ENCODE data around the gene LYAR.
A peak's percentile ranks its signal among the peaks of the same experiment; 100 is the strongest.

LYAR gene

GRCh38 chr4:4327652-4328121, 37.7 kb upstream of the LYAR start:
- Histone ChIP-seq H3K9ac (ENCODE audit: low read depth, low read length) (no peak overlapping the region), H3K36me3 (ENCODE audit: insufficient read depth, low read length) (no peaks in the 10 kb centered on the region), H3K27ac (ENCODE audit: low read depth, low read length) (no peak overlapping the region), H3K9me3 (ENCODE audit: insufficient read depth, low read depth, low read length) (no peaks in the 10 kb centered on the region), H3K4me3 (ENCODE audit: low read length) (peak overlapping the region; percentile 15; the same call in 1 of the 2 replicates), H3K27me3 (ENCODE audit: insufficient read depth, low read length) (no peaks in the 10 kb centered on the region), H3K4me1 (ENCODE audit: insufficient read depth, low read length) (peaks cover 6% of the 10 kb centered on the region; the same call in 1 of the 2 replicates)
- WGBS: 33% methylated on average over 22 of the region's 22 CpGs

GRCh38 chr4:4326166-4326565, 36.2 kb upstream of the LYAR start:
- 93% methylated on average over 4 of the region's 4 CpGs for WGBS
- Histone ChIP-seq H3K27me3 (ENCODE audit: insufficient read depth, low read length) (no peaks in the 10 kb centered on the region), H3K27ac (ENCODE audit: low read depth, low read length) (no peak overlapping the region), H3K9ac (ENCODE audit: low read depth, low read length) (no peak overlapping the region), H3K9me3 (ENCODE audit: insufficient read depth, low read depth, low read length) (no peaks in the 10 kb centered on the region), H3K4me3 (ENCODE audit: low read length) (no peak overlapping the region), H3K36me3 (ENCODE audit: insufficient read depth, low read length) (peaks cover 10% of the 10 kb centered on the region), H3K4me1 (ENCODE audit: insufficient read depth, low read length) (peaks cover 6% of the 10 kb centered on the region; the same call in 1 of the 2 replicates)

- WGBS: 95% methylated on average over 5 of the region's 5 CpGs
- Histone ChIP-seq H3K27ac (ENCODE audit: low read depth, low read length) (no peak overlapping the region), H3K9me3 (ENCODE audit: insufficient read depth, low read depth, low read length) (no peaks in the 10 kb centered on the region), H3K36me3 (ENCODE audit: insufficient read depth, low read length) (peaks cover 18% of the 10 kb centered on the region), H3K4me3 (ENCODE audit: low read length) (no peak overlapping the region), H3K27me3 (ENCODE audit: insufficient read depth, low read length) (no peaks in the 10 kb centered on the region), H3K4me1 (ENCODE audit: insufficient read depth, low read length) (peaks cover 6% of the 10 kb centered on the region; the same call in 1 of the 2 replicates), H3K9ac (ENCODE audit: low read depth, low read length) (no peak overlapping the region)
These were observed 35.4 kb upstream of the LYAR start for GRCh38 chr4:4325321-4325720.

DNA sequence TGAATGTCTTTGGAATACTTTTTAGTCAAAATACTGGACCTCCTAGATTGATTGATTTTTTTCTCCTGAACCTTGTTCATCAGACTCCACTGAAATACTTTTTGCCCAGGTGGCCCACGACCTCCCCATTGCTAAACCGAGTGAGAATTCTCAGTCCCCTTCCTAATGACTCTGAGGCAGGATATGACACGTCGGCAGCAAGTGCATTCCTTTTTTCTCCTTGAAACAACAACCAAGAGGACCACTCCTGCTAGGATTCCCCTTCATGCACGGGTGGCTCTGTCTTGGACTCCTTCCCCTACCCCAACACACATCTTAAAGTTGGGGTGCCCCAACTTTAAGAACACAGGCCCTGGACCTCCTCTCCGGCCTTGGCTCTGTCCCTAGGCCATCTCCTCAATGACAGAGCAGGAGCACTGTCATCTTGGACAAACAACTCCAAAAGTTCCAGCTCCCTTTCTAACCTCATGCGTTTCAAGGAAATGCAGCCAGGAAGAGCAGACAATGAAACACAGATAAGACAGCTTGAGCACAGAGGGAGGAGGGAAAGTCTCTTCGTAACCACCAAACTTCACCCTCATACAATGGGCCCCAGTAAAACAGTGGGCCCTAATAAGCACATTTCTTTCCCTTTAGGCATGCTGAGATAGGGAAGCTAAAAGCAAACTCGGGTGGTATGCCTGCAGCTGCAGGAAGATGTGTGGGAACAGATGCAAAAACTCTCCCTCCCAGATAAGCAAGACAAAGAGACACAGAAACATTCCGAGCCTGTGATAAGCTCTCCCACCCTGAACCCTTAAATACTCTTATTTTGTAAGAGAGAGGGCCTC, 34.0 kb upstream of the LYAR start:
- H3K27me3 ChIP-seq (ENCODE audit: insufficient read depth, low read length): no peaks in the 10 kb centered on the region
- no peak overlapping the region for H3K9ac ChIP-seq (ENCODE audit: low read depth, low read length)

DNA sequence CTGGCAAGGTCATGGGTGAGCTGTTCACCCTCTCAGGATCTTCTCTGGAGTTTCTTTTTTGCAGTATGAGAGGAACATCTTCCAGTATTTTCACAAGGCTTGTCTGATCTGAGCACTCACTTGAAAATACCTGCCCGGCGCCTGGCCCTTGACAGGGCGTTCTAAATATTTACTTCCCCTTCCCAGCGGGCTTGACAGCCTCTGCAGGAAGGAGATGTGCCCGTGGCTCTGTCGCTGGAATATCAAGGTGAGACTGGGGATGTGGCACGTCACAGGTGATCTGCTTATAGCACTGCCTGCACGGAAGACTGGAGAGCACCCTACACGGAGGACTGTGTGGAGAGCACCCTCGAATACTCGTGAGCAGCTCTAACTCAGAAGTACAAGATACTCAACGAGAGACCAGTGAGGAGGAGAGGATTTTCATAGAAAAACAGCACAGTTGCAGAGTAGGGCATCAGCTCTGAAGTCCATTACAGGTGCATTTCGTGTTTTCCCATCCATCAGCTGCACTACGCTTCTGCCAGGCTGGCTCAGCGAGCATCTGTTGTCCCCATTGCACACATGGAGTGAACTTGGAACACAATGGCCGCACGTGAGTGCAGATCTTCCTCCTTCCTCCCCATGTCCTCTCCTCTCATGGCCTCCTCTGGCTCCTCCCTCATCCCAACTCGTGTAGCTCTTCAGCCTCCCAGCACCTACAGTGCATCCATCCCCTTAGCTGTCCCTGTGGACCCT, 32.2 kb upstream of the LYAR start:
- H3K4me1 ChIP-seq (ENCODE audit: insufficient read depth, low read length): peaks cover 6% of the 10 kb centered on the region; the same call in 1 of the 2 replicates
- peaks cover 20% of the 10 kb centered on the region for H3K36me3 ChIP-seq (ENCODE audit: insufficient read depth, low read length)
- no peaks in the 10 kb centered on the region for H3K9me3 ChIP-seq (ENCODE audit: insufficient read depth, low read depth, low read length)
- no peaks in the 10 kb centered on the region for H3K27me3 ChIP-seq (ENCODE audit: insufficient read depth, low read length)
- H3K4me3 ChIP-seq (ENCODE audit: low read length): no peak overlapping the region
- WGBS: 92% methylated on average over 18 of the region's 18 CpGs
- no peak overlapping the region for H3K9ac ChIP-seq (ENCODE audit: low read depth, low read length)
- no peak overlapping the region for H3K27ac ChIP-seq (ENCODE audit: low read depth, low read length)

More for the DNA sequence above, 34.0 kb upstream of the LYAR start:
- Histone ChIP-seq H3K27ac (ENCODE audit: low read depth, low read length) (peak overlapping the region; percentile 42; the same call in 1 of the 2 replicates), H3K4me1 (ENCODE audit: insufficient read depth, low read length) (peaks cover 6% of the 10 kb centered on the region; the same call in 1 of the 2 replicates), H3K9me3 (ENCODE audit: insufficient read depth, low read depth, low read length) (no peaks in the 10 kb centered on the region), H3K36me3 (ENCODE audit: insufficient read depth, low read length) (peaks cover 20% of the 10 kb centered on the region), H3K4me3 (ENCODE audit: low read length) (no peak overlapping the region)
- WGBS: 69% methylated on average over 8 of the region's 10 CpGs

- no peaks in the 10 kb centered on the region for H3K9me3 ChIP-seq (ENCODE audit: insufficient read depth, low read depth, low read length)
- H3K36me3 ChIP-seq (ENCODE audit: insufficient read depth, low read length): peaks cover 25% of the 10 kb centered on the region
- peaks cover 6% of the 10 kb centered on the region; the same call in 1 of the 2 replicates for H3K4me1 ChIP-seq (ENCODE audit: insufficient read depth, low read length)
- no peak overlapping the region for H3K27ac ChIP-seq (ENCODE audit: low read depth, low read length)
- H3K9ac ChIP-seq (ENCODE audit: low read depth, low read length): no peak overlapping the region
- 95% methylated on average over 26 of the region's 26 CpGs for WGBS
- H3K4me3 ChIP-seq (ENCODE audit: low read length): no peak overlapping the region
- no peaks in the 10 kb centered on the region for H3K27me3 ChIP-seq (ENCODE audit: insufficient read depth, low read length)
These were observed 31.2 kb upstream of the LYAR start for GRCh38 chr4:4320951-4321714.

DNA sequence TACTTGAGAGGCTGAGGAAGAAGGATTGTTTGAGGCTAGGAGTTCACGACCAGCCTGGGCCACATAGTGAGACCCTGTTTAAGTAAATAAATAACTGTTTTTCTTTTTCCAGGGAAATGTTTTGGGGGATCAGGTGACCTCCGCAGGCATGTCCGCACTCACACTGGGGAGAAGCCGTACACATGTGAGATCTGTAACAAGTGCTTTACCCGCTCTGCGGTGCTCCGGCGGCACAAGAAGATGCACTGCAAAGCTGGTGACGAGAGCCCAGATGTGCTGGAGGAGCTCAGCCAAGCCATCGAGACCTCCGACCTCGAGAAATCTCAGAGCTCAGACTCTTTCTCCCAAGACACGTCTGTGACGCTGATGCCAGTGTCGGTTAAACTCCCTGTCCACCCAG, 30.6 kb upstream of the LYAR start:
- no peak overlapping the region for H3K27ac ChIP-seq (ENCODE audit: low read depth, low read length)
- H3K36me3 ChIP-seq (ENCODE audit: insufficient read depth, low read length): peaks cover 25% of the 10 kb centered on the region
- H3K4me1 ChIP-seq (ENCODE audit: insufficient read depth, low read length): peaks cover 8% of the 10 kb centered on the region
- 95% methylated on average over 15 of the region's 15 CpGs for WGBS
- no peaks in the 10 kb centered on the region for H3K27me3 ChIP-seq (ENCODE audit: insufficient read depth, low read length)
- no peak overlapping the region for H3K9ac ChIP-seq (ENCODE audit: low read depth, low read length)
- H3K9me3 ChIP-seq (ENCODE audit: insufficient read depth, low read depth, low read length): no peaks in the 10 kb centered on the region
- no peak overlapping the region for H3K4me3 ChIP-seq (ENCODE audit: low read length)

- H3K4me1 ChIP-seq (ENCODE audit: insufficient read depth, low read length): peaks cover 4% of the 10 kb centered on the region; the same call in 1 of the 2 replicates
- H3K27me3 ChIP-seq (ENCODE audit: insufficient read depth, low read length): no peaks in the 10 kb centered on the region
- H3K9me3 ChIP-seq (ENCODE audit: insufficient read depth, low read depth, low read length): no peaks in the 10 kb centered on the region
- H3K36me3 ChIP-seq (ENCODE audit: insufficient read depth, low read length): peaks cover 37% of the 10 kb centered on the region
- no peak overlapping the region for H3K27ac ChIP-seq (ENCODE audit: low read depth, low read length)
- H3K4me3 ChIP-seq (ENCODE audit: low read length): no peak overlapping the region
- 95% methylated on average over 22 of the region's 23 CpGs for WGBS
- no peak overlapping the region for H3K9ac ChIP-seq (ENCODE audit: low read depth, low read length)
These were observed 27.7 kb upstream of the LYAR start for GRCh38 chr4:4317496-4318232.

GRCh38 chr4:4316150-4316495, 26.2 kb upstream of the LYAR start:
- H3K36me3 ChIP-seq (ENCODE audit: insufficient read depth, low read length): peaks cover 29% of the 10 kb centered on the region; the same call in 1 of the 2 replicates
- H3K27me3 ChIP-seq (ENCODE audit: insufficient read depth, low read length): no peaks in the 10 kb centered on the region
- no peak overlapping the region for H3K4me3 ChIP-seq (ENCODE audit: low read length)
- H3K4me1 ChIP-seq (ENCODE audit: insufficient read depth, low read length): peaks cover 4% of the 10 kb centered on the region; the same call in 1 of the 2 replicates
- 93% methylated on average over 13 of the region's 13 CpGs for WGBS
- no peak overlapping the region for H3K27ac ChIP-seq (ENCODE audit: low read depth, low read length)
- no peak overlapping the region for H3K9ac ChIP-seq (ENCODE audit: low read depth, low read length)
- H3K9me3 ChIP-seq (ENCODE audit: insufficient read depth, low read depth, low read length): no peaks in the 10 kb centered on the region

- H3K36me3 ChIP-seq (ENCODE audit: insufficient read depth, low read length): peaks cover 24% of the 10 kb centered on the region; the same call in 1 of the 2 replicates
- H3K9me3 ChIP-seq (ENCODE audit: insufficient read depth, low read depth, low read length): no peaks in the 10 kb centered on the region
- WGBS: 83% methylated on average over 12 of the region's 12 CpGs
- no peaks in the 10 kb centered on the region for H3K27me3 ChIP-seq (ENCODE audit: insufficient read depth, low read length)
- H3K4me1 ChIP-seq (ENCODE audit: insufficient read depth, low read length): peaks cover 4% of the 10 kb centered on the region; the same call in 1 of the 2 replicates
- no peak overlapping the region for H3K9ac ChIP-seq (ENCODE audit: low read depth, low read length)
- H3K27ac ChIP-seq (ENCODE audit: low read depth, low read length): no peak overlapping the region
- H3K4me3 ChIP-seq (ENCODE audit: low read length): no peak overlapping the region
These were observed 25.7 kb upstream of the LYAR start for GRCh38 chr4:4315461-4316149.
